SHP77 (cell line): Measurements from ENCODE around the gene RBM15.

Experiments used
- DNase-seq, 2 experiments: peaks; one replicate each; lab custom pipeline; 2025; lab: John Stamatoyannopoulos, UW

RBM15 gene

GRCh38 chr1:110338886-110339406 lies at the start of gene RBM15:
Gene RBM15, plus strand, starts transcription at chr1:110339377. Its CDS starts 29 bp downstream, at chr1:110339406.
- DNase-seq, result peak; percentile 100

GRCh38 chr1:110291241-110292030 lies 47.7 kb upstream of the RBM15 start:
- no peak for DNase-seq

GRCh38 chr1:110292031-110292741 lies 47.0 kb upstream of the RBM15 start:
- DNase-seq, result no peak

- DNase-seq, result no peak
Measured at GRCh38 chr1:110293601-110294104, 45.5 kb upstream of the RBM15 start.

- no peak for DNase-seq
Measured at GRCh38 chr1:110294308-110294707, 44.9 kb upstream of the RBM15 start.

- no peak for DNase-seq
Measured at GRCh38 chr1:110298991-110299390, 40.2 kb upstream of the RBM15 start.

GRCh38 chr1:110300412-110301085 lies 38.6 kb upstream of the RBM15 start:
- no peak for DNase-seq

GRCh38 chr1:110302836-110303235 lies 36.3 kb upstream of the RBM15 start:
- no peak for DNase-seq

GRCh38 chr1:110305900-110306420 lies 33.2 kb upstream of the RBM15 start:
- DNase-seq, result no peak

GRCh38 chr1:110307239-110307974 lies 31.8 kb upstream of the RBM15 start:
- DNase-seq, result no peak

GRCh38 chr1:110308247-110308646 lies 30.9 kb upstream of the RBM15 start:
- no peak for DNase-seq

- DNase-seq, result no peak
Measured at GRCh38 chr1:110309139-110309538, 30.0 kb upstream of the RBM15 start.

- DNase-seq, result no peak
Measured at GRCh38 chr1:110309767-110310166, 29.4 kb upstream of the RBM15 start.

- DNase-seq, result no peak
Measured at GRCh38 chr1:110310300-110310699, 28.9 kb upstream of the RBM15 start.

GRCh38 chr1:110312188-110313121 lies 26.7 kb upstream of the RBM15 start:
- peak; percentile 41 to 73 for DNase-seq

- no peak for DNase-seq
Measured at GRCh38 chr1:110316735-110317134, 22.4 kb upstream of the RBM15 start.

GRCh38 chr1:110318046-110318445 lies 21.1 kb upstream of the RBM15 start:
- DNase-seq, result no peak

GRCh38 chr1:110319332-110320167 lies 19.6 kb upstream of the RBM15 start:
- no peak for DNase-seq

GRCh38 chr1:110320168-110320518 lies 19.0 kb upstream of the RBM15 start:
- DNase-seq, result no peak
